Cardiac muscle cell (in vitro differentiated cells and primary cell): ENCODE data around the gene TYMS. TPM values are rescaled to one million over a fixed set of nuclear protein-coding genes. Genes with fewer than 3 reads are reported as not detected.
A peak's percentile ranks its signal among the peaks of the same experiment; 100 is the strongest.

Experiments used
- DNase-seq, 2 donors: peaks; one replicate each; pipeline versions ENCODE4 v3.0.0 to v3.0.0-alpha.2; 2010 to 2017; ENCODE audit warnings: low read depth in 1 of 2, low spot score in 1 of 2
- H3K27ac ChIP-seq: fragments of 200-600 bp; sonication (generic); 2 replicates; pipeline ENCODE4 v1.5.1; 2016
- H3K27me3 ChIP-seq: fragments of 200-600 bp; sonication (generic); 2 replicates; pipeline ENCODE4 v1.6.0; 2016; ENCODE audit warnings: control low read depth
- H3K36me3 ChIP-seq: fragments of 200-600 bp; sonication (generic); 2 replicates; pipeline ENCODE4 v1.5.1; 2016; ENCODE audit warnings: control low read depth
- H3K4me1 ChIP-seq: fragments of 200-600 bp; sonication (generic); 2 replicates; pipeline ENCODE4 v1.8.1; 2017; ENCODE audit warnings: low read depth, mild to moderate bottlenecking, mixed run types
- H3K4me3 ChIP-seq: fragments of 200-600 bp; sonication (generic); 2 replicates; pipeline ENCODE4 v1.5.1; 2016; ENCODE audit warnings: mild to moderate bottlenecking
- H3K9me3 ChIP-seq: fragments of 200-600 bp; sonication (generic); 2 replicates; pipeline ENCODE4 v1.5.1; 2017; ENCODE audit warnings: low read depth, mild to moderate bottlenecking, control low read depth
- polyA plus RNA-seq: library from polyadenylated mRNA; unstranded; fragments of >200 nt; fragmentation: Nextera tagmentation; extraction: Ambion mirVana; gene quantifications from 2 replicates; pipeline ENCODE4 v1.2.1, GENCODE V29; 2016
- total RNA-seq: library from RNA; depleted of rRNA; stranded (reverse); fragments of >200 nt; gene quantifications from 2 replicates; pipeline ENCODE4 v1.2.3, GENCODE V29; 2016
- TF ChIP-seq, protein P1 (sequence below): IDR thresholded peaks from 2 replicates; pipeline ENCODE4 v1.5.1; 2012; ENCODE audit warnings: low read depth, mild to moderate bottlenecking, low read length

Gene TYMS
- total and polyA plus RNA-seq, 2 experiments from 2014 or later, result 86.5 to 177 TPM

DNA sequence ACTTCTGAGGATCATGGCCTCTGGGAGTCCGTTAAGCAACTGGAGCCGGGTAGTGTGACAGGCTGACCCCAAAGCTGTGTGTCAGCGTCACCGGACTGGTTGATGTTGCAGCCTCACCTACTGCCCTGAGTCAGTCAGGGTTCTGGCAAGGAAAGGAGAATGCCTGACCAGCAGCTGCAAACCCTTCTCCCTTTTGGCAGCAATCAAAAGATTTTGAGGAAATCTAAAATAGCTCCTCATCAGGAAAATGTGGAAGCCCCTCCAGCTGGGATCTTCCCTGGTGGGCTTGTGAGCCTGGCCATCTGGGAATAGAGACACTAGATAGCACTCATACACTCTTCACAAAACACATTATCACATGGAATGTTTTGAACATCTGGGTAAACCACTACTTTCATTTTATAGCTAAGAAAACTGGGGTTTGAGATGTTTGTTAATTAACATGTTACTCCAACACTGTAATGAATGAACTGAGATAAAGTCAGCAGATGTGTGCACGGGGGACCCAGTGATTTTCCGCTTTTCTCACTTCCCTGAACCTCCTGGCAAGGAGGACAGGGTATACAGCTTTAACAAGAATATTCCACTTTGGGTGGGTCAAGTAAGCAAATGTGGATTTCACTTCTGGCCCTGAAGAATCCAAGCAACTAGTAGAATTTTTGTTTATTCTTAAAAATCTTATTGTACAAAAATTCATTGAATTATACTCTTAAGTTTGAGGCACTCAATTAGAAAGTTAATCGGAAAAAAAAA is 36.0 kb upstream of the TYMS start:
- H3K9me3 ChIP-seq, result no peaks in the 10 kb centered on the region
- TF ChIP-seq, protein P1, sequence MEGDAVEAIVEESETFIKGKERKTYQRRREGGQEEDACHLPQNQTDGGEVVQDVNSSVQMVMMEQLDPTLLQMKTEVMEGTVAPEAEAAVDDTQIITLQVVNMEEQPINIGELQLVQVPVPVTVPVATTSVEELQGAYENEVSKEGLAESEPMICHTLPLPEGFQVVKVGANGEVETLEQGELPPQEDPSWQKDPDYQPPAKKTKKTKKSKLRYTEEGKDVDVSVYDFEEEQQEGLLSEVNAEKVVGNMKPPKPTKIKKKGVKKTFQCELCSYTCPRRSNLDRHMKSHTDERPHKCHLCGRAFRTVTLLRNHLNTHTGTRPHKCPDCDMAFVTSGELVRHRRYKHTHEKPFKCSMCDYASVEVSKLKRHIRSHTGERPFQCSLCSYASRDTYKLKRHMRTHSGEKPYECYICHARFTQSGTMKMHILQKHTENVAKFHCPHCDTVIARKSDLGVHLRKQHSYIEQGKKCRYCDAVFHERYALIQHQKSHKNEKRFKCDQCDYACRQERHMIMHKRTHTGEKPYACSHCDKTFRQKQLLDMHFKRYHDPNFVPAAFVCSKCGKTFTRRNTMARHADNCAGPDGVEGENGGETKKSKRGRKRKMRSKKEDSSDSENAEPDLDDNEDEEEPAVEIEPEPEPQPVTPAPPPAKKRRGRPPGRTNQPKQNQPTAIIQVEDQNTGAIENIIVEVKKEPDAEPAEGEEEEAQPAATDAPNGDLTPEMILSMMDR, result no peak
- DNase-seq, result peak in 1 of 2 donors; percentile 51
- no peaks in the 10 kb centered on the region for H3K27me3 ChIP-seq
- no peak overlapping the region for H3K27ac ChIP-seq
- H3K36me3 ChIP-seq, result no peaks in the 10 kb centered on the region
- H3K4me1 ChIP-seq, result no peaks in the 10 kb centered on the region
- no peak overlapping the region for H3K4me3 ChIP-seq

DNA sequence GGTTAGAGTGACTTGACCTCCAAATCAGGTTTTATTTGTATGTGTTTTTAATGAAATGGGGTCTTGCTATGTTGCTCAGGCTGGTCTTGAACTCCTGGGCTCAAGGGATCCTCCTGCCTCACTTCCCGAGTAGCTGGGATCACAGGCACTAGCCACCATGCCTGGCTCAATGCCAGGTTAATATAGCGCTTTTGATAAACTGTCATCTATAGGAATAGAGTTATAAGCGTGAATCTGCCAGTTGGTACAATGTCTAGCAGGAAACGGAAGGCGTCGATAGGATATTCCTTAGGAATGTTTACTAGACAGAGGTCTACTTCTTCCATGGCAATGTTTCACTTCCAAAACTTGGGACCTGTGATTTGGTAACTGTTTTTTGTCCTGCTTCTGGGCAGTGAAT is 35.2 kb upstream of the TYMS start:
- no peaks in the 10 kb centered on the region for H3K27me3 ChIP-seq
- TF ChIP-seq, protein P1, result no peak
- no peaks in the 10 kb centered on the region for H3K4me1 ChIP-seq
- H3K9me3 ChIP-seq, result no peaks in the 10 kb centered on the region
- no peak for DNase-seq
- H3K27ac ChIP-seq, result no peak overlapping the region
- H3K4me3 ChIP-seq, result no peak overlapping the region
- no peaks in the 10 kb centered on the region for H3K36me3 ChIP-seq

DNA sequence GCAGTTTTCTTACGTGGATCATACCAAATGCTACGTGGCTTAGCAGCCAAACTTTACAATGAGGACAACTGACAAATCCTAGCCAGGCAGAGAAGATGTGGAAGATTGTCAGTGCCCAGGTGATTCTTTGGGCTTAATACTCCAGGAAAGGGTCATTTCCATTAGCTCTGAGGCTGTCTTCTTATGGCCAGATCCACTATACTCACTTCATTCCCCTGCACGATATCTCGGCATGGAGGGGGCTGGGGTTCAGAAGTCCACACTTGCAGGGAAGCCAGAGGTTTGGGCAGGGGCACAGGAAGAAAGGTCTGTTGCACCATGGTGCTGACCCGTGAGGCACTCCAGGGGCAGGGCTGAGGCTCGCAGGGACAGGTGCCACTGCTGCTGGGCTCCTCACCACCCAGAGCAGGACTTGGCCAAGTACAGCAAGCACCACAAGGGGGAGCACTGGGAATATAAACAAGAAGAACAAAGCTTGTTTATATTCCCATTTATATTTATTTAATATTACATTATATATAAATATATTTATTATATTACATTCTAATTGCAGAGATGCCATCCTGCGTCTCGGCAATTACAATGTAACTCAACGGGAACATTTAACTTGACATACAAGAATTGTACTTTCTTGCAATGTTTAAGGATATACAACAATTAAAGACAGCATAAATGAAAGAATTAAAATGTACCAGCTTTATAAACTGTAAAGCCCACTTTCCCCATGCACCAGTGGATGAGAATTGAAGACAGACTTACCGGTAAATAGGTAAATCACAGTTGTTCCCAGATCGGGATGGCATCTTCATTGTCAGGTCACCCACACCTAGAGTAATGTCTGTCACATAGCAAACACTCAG is 33.5 kb upstream of the TYMS start:
- no peak overlapping the region for H3K4me3 ChIP-seq
- H3K4me1 ChIP-seq, result no peaks in the 10 kb centered on the region
- H3K27ac ChIP-seq, result no peak overlapping the region
- H3K27me3 ChIP-seq, result no peaks in the 10 kb centered on the region
- no peaks in the 10 kb centered on the region for H3K36me3 ChIP-seq
- TF ChIP-seq, protein P1, result peak; percentile 76
- DNase-seq, result peak; percentile 78 to 85
- no peaks in the 10 kb centered on the region for H3K9me3 ChIP-seq

DNA sequence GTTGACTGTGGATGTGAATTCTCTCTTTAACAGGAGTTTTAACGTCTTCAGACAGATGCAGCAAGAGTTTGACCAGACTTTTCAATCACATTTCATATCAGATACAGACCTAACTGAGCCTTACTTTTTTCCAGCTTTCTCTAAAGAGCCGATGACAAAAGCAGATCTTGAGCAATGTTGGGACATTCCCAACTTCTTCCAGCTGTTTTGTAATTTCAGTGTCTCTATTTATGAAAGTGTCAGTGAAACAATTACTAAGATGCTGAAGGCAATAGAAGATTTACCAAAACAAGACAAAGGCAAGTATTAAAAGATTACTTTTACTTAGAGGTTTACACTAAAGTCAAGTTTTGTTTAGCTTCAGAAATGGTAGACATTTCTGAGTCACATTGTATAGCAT is 30.2 kb upstream of the TYMS start:
- DNase-seq, result peak in 1 of 2 donors; percentile 56
- H3K4me1 ChIP-seq, result no peaks in the 10 kb centered on the region
- no peaks in the 10 kb centered on the region for H3K9me3 ChIP-seq
- H3K27ac ChIP-seq, result no peak overlapping the region
- H3K27me3 ChIP-seq, result no peaks in the 10 kb centered on the region
- TF ChIP-seq, protein P1, result no peak
- no peak overlapping the region for H3K4me3 ChIP-seq
- H3K36me3 ChIP-seq, result no peaks in the 10 kb centered on the region

DNA sequence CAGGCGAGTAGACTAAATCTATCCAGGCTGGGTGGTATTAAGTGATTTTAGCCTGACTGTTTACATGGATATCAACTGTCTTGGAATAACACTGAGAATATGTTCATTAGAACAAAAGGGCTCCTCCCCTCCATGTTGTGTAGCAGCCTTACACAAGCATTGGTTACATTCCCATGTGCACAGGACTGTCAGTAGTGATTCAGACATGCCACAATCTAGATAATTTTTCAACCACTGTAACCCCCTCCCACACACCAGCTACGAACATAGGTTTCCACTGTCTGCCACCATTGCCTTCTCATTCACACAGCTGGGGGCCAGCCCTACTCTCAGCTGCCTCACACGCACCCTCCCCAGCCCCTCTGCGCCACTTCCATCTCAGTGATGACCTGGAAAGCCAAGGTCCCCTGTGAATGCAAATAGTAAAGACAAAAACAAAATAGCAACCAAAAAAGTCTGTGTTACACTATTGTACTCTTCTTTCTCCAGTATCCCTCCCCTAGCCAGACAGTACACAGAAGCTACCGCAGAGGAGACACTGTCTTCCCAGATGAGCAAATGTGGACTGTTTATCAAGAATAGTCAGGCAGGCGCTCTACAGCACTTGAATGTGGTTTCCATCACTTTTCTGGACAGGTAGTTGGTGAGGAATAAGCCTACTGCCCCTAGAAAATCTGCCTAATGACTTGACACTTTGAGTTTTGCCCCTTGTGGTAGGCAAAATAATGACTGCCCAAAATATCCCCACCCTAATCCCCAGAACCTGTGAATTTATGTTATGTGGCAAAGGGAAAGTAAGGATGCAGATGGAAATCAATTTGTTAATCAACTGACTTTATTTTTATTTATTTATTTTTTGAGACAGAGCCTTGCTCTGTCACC is 27.9 kb upstream of the TYMS start:
- Histone ChIP-seq H3K4me1 (no peaks in the 10 kb centered on the region), H3K36me3 (no peaks in the 10 kb centered on the region), H3K27ac (no peak overlapping the region), H3K4me3 (no peak overlapping the region), H3K9me3 (no peaks in the 10 kb centered on the region), H3K27me3 (no peaks in the 10 kb centered on the region)
- DNase-seq, result peak in 1 of 2 donors; percentile 62
- TF ChIP-seq, protein P1, result no peak
